HUES6 (cell line): ENCODE results near the gene PPP4R2.

Experiments
- H3K27ac ChIP-seq: 2 replicates; pipeline ENCODE4 v1.7.0; 2013; ENCODE audit warnings: low read depth, mild to moderate bottlenecking, low read length, inconsistent platforms
- H3K27me3 ChIP-seq: 2 replicates; pipeline ENCODE4 v1.6.1; 2013; ENCODE audit warnings: low read length; ENCODE audit not compliant: control insufficient read depth, insufficient read depth
- H3K36me3 ChIP-seq: 2 replicates; pipeline ENCODE4 v1.6.1; 2013; ENCODE audit warnings: low read length; ENCODE audit not compliant: control insufficient read depth, insufficient read depth
- H3K4me1 ChIP-seq: 2 replicates; pipeline ENCODE4 v1.6.1; 2013; ENCODE audit warnings: low read length; ENCODE audit not compliant: control insufficient read depth, insufficient read depth
- H3K4me3 ChIP-seq: 2 replicates; pipeline ENCODE4 v1.5.1; 2013; ENCODE audit warnings: low read depth, low read length
- H3K9ac ChIP-seq: one replicate; pipeline ENCODE4 v1.6.1; 2013; ENCODE audit warnings: mild to moderate bottlenecking, low read length
- H3K9me3 ChIP-seq: 2 replicates; pipeline ENCODE4 v1.6.1; 2013; ENCODE audit warnings: low read depth, low read length; ENCODE audit not compliant: control insufficient read depth, insufficient read depth

PPP4R2 gene

DNA sequence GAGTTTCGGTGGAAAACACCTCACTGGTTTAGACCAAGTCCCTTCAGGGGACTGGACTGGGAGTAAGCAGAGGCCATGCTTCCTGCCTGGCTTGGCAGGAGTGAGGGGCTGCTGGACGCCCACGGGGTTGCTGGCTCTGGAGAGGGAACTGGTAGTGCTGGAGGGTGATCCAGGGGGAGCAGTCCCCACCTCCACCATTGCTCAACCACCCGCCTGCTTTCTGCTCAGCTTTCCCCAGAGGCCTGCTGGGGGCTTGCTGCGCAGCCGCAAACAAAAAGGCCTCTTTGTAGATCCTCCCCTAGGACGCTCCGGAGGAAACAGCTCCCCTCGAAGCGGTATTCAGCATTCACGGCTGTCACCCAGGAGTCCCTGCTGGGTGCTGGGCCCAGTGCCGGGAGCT lies 98.3 kb downstream of the PPP4R2 start:
- H3K9me3 ChIP-seq = no peaks in the 10 kb centered on the region
- no peaks in the 10 kb centered on the region for H3K36me3 ChIP-seq
- H3K4me3 ChIP-seq = 0 out of 2 replicates have a peak overlapping the region, but pooled peaks have one; percentile 21
- H3K9ac ChIP-seq = peak overlapping the region; percentile 62
- H3K27me3 ChIP-seq = no peaks in the 10 kb centered on the region
- peaks cover 19% of the 10 kb centered on the region for H3K4me1 ChIP-seq
- peak overlapping the region; percentile 69 for H3K27ac ChIP-seq

DNA sequence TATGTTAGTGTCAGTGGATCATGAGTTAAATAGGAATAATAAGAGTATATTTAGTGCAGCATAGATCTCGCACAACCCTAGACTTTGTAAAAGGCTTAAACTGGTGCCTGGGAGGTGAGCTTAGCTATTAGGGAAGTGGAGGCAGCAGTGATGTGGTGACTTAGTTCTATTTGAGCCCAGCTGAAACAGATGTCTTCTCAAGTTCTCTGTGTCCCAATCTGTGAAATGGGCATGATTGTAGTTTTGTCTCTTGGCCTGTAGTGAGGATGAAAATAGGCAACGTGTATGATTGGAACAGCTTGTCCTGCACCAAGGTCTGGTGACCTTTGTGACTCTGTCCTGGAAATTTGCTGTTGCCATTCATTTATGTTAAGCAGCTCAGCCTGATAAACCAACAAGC lies 99.6 kb downstream of the PPP4R2 start:
- Histone ChIP-seq H3K27ac (no peak overlapping the region), H3K27me3 (no peaks in the 10 kb centered on the region), H3K9me3 (no peaks in the 10 kb centered on the region), H3K36me3 (no peaks in the 10 kb centered on the region), H3K9ac (no peak overlapping the region), H3K4me3 (no peak overlapping the region), H3K4me1 (peaks cover 23% of the 10 kb centered on the region)

DNA sequence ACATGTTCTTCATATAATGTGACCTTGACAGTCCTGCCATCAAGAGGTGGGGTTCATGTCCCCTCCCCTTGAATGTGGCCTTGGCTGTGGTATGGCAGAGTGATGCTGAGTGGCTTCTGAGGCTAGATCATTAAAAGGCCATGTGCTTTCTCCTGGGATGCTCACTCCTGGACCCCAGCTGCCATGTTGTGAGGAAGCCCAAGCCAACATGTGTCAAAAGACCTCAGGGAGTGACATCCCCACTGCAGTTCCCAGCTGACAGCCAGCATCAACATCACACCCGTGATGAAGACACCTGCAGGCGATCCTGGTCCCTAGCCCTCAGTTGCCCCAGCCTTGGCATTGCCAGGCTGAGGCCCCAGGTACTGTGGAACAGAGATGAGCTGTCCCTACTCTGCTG lies 101.4 kb downstream of the PPP4R2 start:
- peaks cover 23% of the 10 kb centered on the region for H3K4me1 ChIP-seq
- H3K27ac ChIP-seq = no peak overlapping the region
- no peak overlapping the region for H3K4me3 ChIP-seq
- H3K9ac ChIP-seq = no peak overlapping the region
- H3K36me3 ChIP-seq = no peaks in the 10 kb centered on the region
- H3K27me3 ChIP-seq = no peaks in the 10 kb centered on the region
- H3K9me3 ChIP-seq = no peaks in the 10 kb centered on the region

DNA sequence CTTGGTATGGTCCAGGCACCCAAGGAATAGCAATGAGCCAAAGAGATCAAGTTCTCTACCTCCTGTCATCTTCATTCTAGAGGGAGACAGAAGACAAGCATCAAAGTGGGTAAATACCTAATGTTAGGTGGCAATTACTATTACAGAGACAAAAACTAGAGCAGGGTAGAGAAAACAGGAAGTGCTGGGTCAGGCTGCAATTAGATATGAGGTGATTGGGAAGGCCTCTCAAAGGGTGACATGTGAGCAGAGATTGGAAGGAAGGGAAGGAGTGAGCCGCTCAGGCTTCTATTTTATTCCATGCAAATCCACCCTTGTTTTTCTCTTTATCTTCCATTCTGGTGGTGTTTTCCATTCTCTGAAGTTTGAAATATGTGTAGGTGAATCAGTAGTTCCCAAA lies 102.3 kb downstream of the PPP4R2 start:
- no peak overlapping the region for H3K9ac ChIP-seq
- H3K36me3 ChIP-seq = no peaks in the 10 kb centered on the region
- no peaks in the 10 kb centered on the region for H3K27me3 ChIP-seq
- H3K4me1 ChIP-seq = peaks cover 21% of the 10 kb centered on the region
- no peak overlapping the region for H3K27ac ChIP-seq
- no peaks in the 10 kb centered on the region for H3K9me3 ChIP-seq
- no peak overlapping the region for H3K4me3 ChIP-seq

DNA sequence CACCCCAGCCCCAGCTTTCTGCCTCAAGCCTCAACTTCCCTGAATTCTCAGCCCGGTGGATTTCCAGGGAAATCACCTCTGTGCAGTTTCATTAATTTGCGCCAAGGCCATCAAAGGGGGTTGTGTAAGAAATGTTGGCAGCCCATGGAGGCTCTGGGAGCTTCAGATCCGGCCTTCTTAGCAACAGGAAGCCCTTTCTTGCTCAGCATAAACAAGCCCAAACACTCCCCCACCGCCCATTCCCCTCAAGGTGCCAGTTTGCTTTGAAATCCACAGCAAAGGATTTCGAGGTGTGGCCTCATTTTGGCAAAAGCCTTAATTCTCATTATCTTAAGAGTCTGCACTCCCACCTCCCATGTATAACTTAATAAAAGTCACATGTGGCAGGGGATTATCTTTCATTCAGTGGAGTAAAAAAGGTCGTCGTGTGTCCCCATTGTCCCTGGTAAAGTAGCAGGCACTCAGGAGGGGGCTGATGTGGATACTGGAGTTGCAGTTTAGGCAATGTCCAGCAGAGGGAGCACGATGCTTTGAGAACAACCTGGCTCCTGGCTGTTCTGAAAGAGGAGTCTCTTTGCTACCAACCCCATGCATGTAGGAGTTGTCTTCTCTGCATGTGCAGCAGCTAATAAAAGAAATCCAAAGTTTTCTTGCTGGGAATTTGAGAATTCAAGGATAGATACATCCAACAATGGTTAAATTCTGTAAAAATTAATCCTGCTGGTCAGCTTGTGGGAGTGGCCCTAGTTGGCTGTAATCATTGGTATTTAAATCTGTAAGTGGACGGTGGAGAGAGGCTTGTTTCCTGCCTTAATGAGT lies 104.3 kb downstream of the PPP4R2 start:
- Histone ChIP-seq H3K27me3 (no peaks in the 10 kb centered on the region), H3K9ac (peak overlapping the region; percentile 28), H3K27ac (no peak overlapping the region)

DNA sequence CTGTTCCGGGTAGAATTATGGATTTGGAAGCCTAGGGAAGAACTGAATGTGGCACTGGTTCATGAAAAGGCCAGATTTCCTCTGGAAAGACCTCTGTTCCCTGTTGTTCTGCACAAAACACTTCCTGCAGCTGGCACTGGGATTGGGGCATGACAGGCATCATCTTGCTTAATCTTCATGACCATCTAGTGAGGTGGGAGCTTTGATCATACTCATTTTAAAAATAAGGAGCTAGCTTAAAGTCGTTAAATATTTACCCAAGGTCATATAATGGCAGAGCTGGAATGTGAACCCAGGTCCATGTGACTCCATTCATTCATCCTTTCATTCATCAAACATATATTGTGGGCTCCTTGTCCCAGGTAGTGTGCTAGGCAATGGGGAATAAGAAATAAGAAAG lies 105.3 kb downstream of the PPP4R2 start:
- Histone ChIP-seq H3K9me3 (no peaks in the 10 kb centered on the region), H3K9ac (no peak overlapping the region), H3K4me3 (no peak overlapping the region), H3K27ac (no peak overlapping the region), H3K36me3 (no peaks in the 10 kb centered on the region), H3K4me1 (peaks cover 4% of the 10 kb centered on the region), H3K27me3 (no peaks in the 10 kb centered on the region)

More for the DNA sequence above, 104.3 kb downstream of the PPP4R2 start:
- Histone ChIP-seq H3K36me3 (no peaks in the 10 kb centered on the region), H3K4me3 (no peak overlapping the region), H3K4me1 (peaks cover 4% of the 10 kb centered on the region), H3K9me3 (no peaks in the 10 kb centered on the region)

DNA sequence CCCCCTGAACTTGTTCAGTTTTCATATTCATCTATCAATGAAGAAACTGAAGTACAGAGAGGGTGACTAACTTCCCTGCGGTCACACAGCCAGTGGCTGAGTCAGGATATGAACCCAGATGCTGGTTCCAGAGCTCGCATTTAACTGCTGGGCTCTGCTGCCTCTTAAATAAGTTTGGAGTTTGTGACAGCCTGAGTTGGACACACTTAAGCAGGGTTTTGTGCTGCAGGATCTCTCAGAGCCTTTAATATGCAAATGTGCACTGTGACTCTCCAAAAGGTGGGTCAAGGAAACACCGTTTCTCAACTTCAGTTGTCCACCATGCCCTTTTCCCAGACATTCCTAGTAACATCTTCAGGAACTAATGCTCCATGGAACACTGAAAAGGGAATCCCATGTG lies 110.6 kb downstream of the PPP4R2 start:
- H3K4me3 ChIP-seq = no peak overlapping the region
- no peak overlapping the region for H3K9ac ChIP-seq
- H3K4me1 ChIP-seq = no peaks in the 10 kb centered on the region
- no peaks in the 10 kb centered on the region for H3K27me3 ChIP-seq
- no peaks in the 10 kb centered on the region for H3K9me3 ChIP-seq
- H3K27ac ChIP-seq = no peak overlapping the region
- H3K36me3 ChIP-seq = no peaks in the 10 kb centered on the region

DNA sequence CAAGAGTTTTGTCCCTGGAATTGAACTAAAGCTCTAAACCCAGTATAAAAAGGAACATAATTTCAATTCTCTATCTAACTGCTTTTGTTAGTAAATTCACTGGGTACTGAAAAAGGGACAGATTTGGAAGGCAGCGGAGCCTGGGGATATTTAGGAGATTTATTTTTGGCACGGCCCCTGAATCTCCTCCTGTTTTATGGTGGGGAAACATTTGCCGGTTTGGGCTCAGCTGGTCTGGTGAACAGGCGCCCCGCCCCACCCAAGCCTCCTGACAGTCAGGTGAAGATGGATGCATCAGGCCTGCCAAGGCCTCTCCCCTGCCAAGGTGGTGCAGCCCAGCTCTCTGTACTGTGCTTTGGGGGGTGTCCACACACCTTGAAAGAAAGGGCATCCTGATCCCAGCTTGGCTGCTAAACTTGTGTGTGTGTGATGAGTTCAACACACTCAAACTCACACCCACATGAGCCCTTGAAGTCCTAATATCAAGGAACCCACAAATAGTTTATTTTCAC lies 111.1 kb downstream of the PPP4R2 start:
- no peaks in the 10 kb centered on the region for H3K4me1 ChIP-seq
- no peak overlapping the region for H3K27ac ChIP-seq
- H3K9me3 ChIP-seq = no peaks in the 10 kb centered on the region
- H3K9ac ChIP-seq = no peak overlapping the region
- H3K36me3 ChIP-seq = no peaks in the 10 kb centered on the region
- no peak overlapping the region for H3K4me3 ChIP-seq
- H3K27me3 ChIP-seq = no peaks in the 10 kb centered on the region

DNA sequence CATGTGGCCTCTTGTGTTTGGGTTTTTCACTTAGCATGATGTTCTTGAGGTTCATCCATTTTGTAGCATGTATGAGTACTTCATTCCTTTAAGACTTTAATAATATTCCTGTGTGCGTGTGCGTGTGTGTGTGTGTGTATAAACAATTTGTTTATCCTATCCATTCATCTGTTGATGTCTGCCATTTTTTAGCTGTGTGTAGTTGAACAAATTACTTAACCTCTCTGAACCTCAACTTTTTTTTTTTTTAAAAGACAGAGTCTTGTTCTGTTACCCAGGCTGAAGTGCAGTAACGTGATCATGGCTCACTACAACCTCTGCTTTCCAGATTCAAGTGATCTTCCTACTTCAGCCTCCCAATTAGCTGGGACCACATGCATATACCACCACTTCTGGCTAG lies 112.1 kb downstream of the PPP4R2 start:
- Histone ChIP-seq H3K9ac (no peak overlapping the region), H3K27me3 (no peaks in the 10 kb centered on the region), H3K4me1 (no peaks in the 10 kb centered on the region), H3K36me3 (no peaks in the 10 kb centered on the region), H3K9me3 (no peaks in the 10 kb centered on the region), H3K4me3 (no peak overlapping the region), H3K27ac (no peak overlapping the region)

DNA sequence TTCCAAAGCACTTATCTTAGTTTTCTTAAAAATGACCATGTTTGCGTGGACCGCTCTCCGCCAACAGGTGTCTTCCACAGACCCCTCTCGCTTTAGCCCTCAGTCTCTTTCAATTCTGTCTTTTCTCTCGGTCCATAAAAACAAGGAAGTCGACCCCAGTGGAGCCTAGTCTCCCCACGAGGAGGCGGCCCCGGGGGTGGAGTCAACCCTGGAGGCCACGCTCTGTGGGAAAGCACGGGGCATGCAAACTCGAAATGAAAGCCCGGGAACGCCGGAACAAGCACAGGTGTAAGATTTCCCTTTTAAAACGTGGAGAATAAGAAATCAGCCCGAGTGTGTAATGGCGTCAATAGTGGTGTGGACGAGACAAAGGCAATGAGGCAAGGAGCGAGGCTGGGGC lies 113.9 kb downstream of the PPP4R2 start:
- no peak overlapping the region for H3K4me3 ChIP-seq
- H3K9me3 ChIP-seq = no peaks in the 10 kb centered on the region

DNA sequence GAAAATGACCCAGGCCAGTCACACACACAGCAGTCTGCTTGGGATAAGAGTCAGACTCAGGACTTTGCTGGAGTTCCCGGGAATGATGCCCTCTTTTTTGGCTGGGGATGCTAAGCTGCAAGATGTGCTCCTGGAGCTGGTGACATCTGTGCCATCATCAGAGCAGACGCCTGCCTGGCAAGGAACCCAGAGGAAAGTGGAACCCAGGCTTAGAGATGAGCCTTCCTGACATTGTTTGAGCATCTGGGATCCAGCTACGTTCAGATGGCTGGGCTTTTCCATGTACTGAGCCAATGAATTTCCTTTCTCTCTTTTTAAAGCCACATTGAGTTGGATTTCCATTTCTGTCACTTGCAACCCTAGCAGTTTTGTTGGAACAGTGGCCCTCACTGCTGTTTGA lies 118.1 kb downstream of the PPP4R2 start:
- Histone ChIP-seq H3K36me3 (no peaks in the 10 kb centered on the region), H3K9me3 (no peaks in the 10 kb centered on the region), H3K9ac (no peak overlapping the region), H3K27me3 (no peaks in the 10 kb centered on the region), H3K4me1 (no peaks in the 10 kb centered on the region), H3K4me3 (no peak overlapping the region), H3K27ac (no peak overlapping the region)

More for the DNA sequence above, 113.9 kb downstream of the PPP4R2 start:
- H3K4me1 ChIP-seq = no peaks in the 10 kb centered on the region
- no peak overlapping the region for H3K27ac ChIP-seq
- no peaks in the 10 kb centered on the region for H3K36me3 ChIP-seq
- no peaks in the 10 kb centered on the region for H3K27me3 ChIP-seq
- no peak overlapping the region for H3K9ac ChIP-seq
